Rectal smooth muscle tissue (tissue), 1 donor: ENCODE results near the gene SNCAIP.

Source experiments
- H3K27ac ChIP-seq: one replicate; pipeline ENCODE4 v1.7.0; 2013; ENCODE audit warnings: low read depth, low read length, inconsistent platforms
- H3K27me3 ChIP-seq: one replicate; pipeline ENCODE4 v1.7.0; 2013; ENCODE audit warnings: low read length; ENCODE audit not compliant: control insufficient read depth, insufficient read depth
- H3K36me3 ChIP-seq: one replicate; pipeline ENCODE4 v1.7.0; 2013; ENCODE audit warnings: low read length; ENCODE audit not compliant: control insufficient read depth, insufficient read depth
- H3K4me1 ChIP-seq: one replicate; pipeline ENCODE4 v1.7.0; 2013; ENCODE audit warnings: low read length; ENCODE audit not compliant: control insufficient read depth, insufficient read depth
- H3K4me3 ChIP-seq: one replicate; pipeline ENCODE4 v1.7.0; 2013; ENCODE audit warnings: low read length
- H3K9ac ChIP-seq: one replicate; pipeline ENCODE4 v1.7.0; 2013; ENCODE audit warnings: low read length

The SNCAIP gene

DNA sequence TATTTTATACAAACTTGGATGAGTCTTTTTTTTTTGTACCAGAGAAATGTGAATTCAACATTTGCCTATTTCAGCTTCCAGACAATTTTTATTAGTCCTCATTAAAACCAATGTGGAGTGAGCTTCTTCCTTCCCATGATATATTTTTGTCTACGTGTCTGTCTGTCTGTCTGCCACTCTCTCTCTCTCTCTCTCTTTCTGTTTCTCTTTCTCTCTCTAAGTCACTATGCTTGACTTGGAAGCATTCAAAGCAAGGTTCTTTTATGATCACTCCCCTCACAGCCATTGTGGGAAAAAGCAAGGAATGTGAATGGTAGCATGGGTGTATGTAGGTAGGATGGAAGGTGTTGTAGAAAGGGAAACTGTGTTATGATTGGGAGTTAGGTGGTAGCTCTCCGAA is 80.2 kb downstream of the SNCAIP start:
- H3K4me3 ChIP-seq: no peak overlapping the region
- no peaks in the 10 kb centered on the region for H3K27me3 ChIP-seq
- no peak overlapping the region for H3K27ac ChIP-seq
- no peaks in the 10 kb centered on the region for H3K36me3 ChIP-seq
- peaks cover 2% of the 10 kb centered on the region for H3K4me1 ChIP-seq
- H3K9ac ChIP-seq: no peak overlapping the region

DNA sequence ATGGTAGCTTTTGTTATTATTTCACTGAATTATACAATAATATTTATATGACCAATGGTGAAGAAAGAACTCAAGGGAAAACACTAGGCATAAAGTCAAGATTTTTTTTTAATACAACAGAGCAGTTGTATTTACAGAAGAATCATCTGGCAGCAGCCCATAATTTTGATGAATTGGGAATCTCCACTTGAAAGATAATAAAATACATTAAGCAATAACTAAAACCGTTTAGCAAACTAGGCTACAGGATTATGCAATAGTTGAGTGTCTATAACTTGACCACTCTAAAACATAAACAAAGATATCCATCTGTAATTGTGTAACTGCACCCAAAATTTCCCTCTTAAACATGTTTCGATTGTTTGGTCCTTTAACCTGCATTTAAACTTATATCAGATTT is 80.8 kb downstream of the SNCAIP start:
- Histone ChIP-seq H3K9ac (no peak overlapping the region), H3K4me1 (peaks cover 2% of the 10 kb centered on the region), H3K36me3 (no peaks in the 10 kb centered on the region), H3K4me3 (no peak overlapping the region), H3K27me3 (no peaks in the 10 kb centered on the region), H3K27ac (no peak overlapping the region)

GRCh38 chr5:122394284-122394930 is 82.4 kb downstream of the SNCAIP start:
- H3K9ac ChIP-seq: no peak overlapping the region
- H3K36me3 ChIP-seq: no peaks in the 10 kb centered on the region
- H3K4me1 ChIP-seq: peaks cover 2% of the 10 kb centered on the region
- H3K27ac ChIP-seq: peak overlapping the region; percentile 6
- H3K4me3 ChIP-seq: no peak overlapping the region
- H3K27me3 ChIP-seq: no peaks in the 10 kb centered on the region

DNA sequence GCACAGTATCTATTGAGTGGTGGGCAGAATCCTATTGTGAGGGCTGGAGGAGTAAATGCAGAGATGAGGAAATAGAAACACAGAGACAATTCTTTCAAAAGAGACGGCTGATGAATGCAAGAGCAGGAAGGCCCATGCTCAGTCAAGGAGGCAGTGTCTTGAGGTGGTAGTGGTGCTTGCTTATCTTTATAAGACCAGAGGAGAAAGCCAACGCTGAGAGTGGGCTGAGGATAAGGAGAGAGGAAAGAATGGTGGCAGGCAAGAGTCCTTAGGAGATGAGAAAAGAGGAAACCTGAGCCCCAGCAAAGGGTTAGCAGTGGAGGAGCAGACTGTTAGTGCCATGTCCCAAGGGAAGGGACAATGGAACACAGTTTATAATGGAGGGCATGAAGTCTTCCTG is 86.0 kb downstream of the SNCAIP start:
- Histone ChIP-seq H3K27me3 (no peaks in the 10 kb centered on the region), H3K4me3 (no peak overlapping the region), H3K9ac (no peak overlapping the region), H3K4me1 (peaks cover 2% of the 10 kb centered on the region), H3K27ac (no peak overlapping the region), H3K36me3 (no peaks in the 10 kb centered on the region)

DNA sequence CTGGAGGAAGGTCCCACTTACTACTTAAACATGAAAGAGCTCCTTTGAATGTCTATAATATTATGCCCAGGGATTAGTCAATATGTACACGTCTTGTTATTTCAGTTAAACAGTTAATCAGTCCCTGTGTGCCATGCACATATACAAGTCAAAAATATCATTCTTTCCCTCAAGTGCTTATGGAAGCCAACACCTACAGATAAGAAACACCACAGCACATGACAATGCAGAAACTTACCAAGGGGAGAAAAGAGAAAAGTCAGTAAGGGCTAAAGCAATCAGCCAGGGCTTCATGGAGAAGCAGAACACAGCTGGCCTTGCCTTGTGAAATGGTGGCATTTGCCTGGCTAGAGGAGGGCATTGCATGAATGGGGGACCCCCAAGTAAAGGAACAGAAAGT is 88.3 kb downstream of the SNCAIP start:
- Histone ChIP-seq H3K27ac (no peak overlapping the region), H3K4me3 (no peak overlapping the region), H3K27me3 (no peaks in the 10 kb centered on the region), H3K9ac (no peak overlapping the region), H3K36me3 (no peaks in the 10 kb centered on the region), H3K4me1 (no peaks in the 10 kb centered on the region)

DNA sequence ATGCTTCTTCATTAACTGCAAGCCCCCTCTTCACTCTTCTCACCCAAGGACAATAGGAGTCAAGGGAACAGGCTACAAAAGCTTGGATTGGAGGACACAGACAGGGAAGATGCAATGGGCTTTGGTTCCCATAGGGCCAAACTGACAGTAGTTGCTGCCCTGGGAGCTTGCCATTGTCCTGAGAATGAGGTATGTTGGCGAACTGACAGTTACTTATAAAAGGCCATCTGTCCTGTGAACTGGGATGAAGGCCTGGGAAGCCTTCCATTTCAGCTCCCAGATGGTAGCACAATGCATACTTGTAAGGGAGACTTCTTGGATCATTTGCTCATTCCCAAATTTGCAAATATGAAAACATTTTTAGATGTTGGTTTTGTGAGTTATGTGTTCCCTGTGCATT is 88.9 kb downstream of the SNCAIP start:
- no peaks in the 10 kb centered on the region for H3K4me1 ChIP-seq
- H3K9ac ChIP-seq: no peak overlapping the region
- no peaks in the 10 kb centered on the region for H3K36me3 ChIP-seq
- no peaks in the 10 kb centered on the region for H3K27me3 ChIP-seq
- no peak overlapping the region for H3K4me3 ChIP-seq
- H3K27ac ChIP-seq: no peak overlapping the region

DNA sequence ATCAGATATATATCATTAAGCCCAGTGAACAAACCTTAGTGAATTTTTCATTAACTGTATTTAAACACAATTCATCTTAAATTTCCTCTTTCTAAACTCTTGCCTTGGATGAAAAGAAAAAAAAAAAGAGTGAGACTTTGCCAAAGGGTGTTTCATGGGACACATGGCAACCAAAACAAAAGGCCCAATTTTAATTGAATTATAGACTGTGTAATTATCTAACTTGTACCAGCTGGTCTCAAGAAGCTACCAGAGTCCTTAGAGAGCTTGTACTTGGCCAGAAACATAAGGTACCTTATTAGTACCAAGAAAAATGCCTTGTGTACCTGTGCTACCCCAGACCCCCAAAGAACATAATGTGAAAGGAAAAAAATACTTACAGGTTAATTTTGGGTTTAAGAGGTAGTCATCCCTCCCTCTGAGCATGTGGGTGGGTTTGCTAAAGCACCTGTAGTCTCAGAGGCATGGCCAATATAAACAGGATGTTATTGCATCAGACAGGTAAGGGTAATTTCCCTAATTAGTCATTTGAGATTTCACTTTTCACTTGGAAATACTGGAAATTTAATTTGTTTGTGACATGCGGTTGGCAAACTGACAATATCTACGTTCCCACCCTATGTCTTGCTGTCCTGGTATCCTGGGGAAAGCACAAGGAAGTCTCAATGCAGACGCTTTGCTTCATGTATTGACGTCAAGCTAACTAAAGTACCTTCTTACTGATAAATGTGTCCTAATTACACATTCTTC is 90.1 kb downstream of the SNCAIP start:
- no peaks in the 10 kb centered on the region for H3K4me1 ChIP-seq
- H3K27me3 ChIP-seq: no peaks in the 10 kb centered on the region
- no peak overlapping the region for H3K4me3 ChIP-seq
- H3K9ac ChIP-seq: no peak overlapping the region
- H3K27ac ChIP-seq: no peak overlapping the region
- no peaks in the 10 kb centered on the region for H3K36me3 ChIP-seq

- Histone ChIP-seq H3K4me3 (no peak overlapping the region), H3K4me1 (no peaks in the 10 kb centered on the region), H3K27me3 (no peaks in the 10 kb centered on the region), H3K9ac (no peak overlapping the region), H3K27ac (no peak overlapping the region), H3K36me3 (no peaks in the 10 kb centered on the region)
These were observed 91.1 kb downstream of the SNCAIP start for GRCh38 chr5:122402955-122403685.

DNA sequence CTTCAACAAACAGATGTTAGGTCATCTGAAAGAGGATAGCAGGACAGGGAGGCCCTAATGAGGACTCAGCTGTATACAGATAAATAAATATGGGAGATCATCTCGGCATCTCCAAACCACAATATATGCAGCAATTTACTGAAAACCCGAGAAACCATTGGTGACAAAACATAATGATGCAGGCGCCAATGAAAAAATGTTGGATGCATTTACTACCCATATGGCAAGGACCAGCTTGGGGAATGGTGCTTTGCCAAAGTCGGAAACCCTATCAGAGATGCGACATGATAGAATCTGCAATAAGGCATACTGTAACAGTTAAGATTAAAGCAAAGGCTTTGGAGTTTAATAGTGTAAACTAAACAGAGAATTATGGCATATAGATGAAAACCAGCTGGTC is 92.0 kb downstream of the SNCAIP start:
- H3K36me3 ChIP-seq: no peaks in the 10 kb centered on the region
- H3K9ac ChIP-seq: no peak overlapping the region
- H3K4me1 ChIP-seq: no peaks in the 10 kb centered on the region
- H3K27me3 ChIP-seq: no peaks in the 10 kb centered on the region
- H3K4me3 ChIP-seq: no peak overlapping the region
- H3K27ac ChIP-seq: no peak overlapping the region

DNA sequence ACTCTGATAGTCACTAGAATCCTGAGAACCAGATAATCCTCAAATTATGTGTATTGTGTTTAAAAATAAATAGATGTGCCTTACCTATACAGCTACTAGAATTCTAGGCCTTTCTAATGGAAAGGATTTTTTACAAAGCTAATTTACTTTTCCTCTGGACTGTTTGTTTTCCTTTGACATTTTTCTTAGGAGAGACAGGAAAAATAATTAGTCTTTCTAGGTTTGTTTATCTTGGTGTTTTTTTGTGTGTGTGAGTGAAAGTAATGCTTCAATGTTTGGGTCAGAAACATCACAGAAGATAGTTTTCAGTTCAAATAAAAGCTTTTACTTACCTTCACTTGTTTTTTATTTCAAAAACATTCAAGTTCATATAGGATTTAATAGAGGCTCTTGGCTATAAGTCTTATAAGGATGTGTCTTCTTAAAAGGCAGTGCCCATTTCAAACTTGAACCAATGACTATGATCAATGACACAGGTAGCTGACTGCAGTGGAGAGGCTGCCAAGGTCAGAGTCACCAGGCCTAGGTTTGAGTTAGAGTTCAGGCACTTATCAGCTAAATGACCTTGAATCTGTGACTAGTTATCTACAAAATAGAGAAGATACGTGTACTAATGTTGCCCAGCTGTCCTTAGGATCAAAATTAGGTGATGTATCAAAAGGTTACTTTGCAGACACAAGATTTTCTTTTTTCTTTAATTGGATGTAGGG is 92.8 kb downstream of the SNCAIP start:
- H3K27me3 ChIP-seq: no peaks in the 10 kb centered on the region
- H3K4me3 ChIP-seq: no peak overlapping the region
- H3K27ac ChIP-seq: no peak overlapping the region

GRCh38 chr5:122405751-122406150 is 93.7 kb downstream of the SNCAIP start:
- Histone ChIP-seq H3K36me3 (no peaks in the 10 kb centered on the region), H3K9ac (no peak overlapping the region), H3K4me3 (no peak overlapping the region), H3K27me3 (no peaks in the 10 kb centered on the region), H3K27ac (no peak overlapping the region), H3K4me1 (no peaks in the 10 kb centered on the region)

More for the DNA sequence above, 92.8 kb downstream of the SNCAIP start:
- Histone ChIP-seq H3K9ac (no peak overlapping the region), H3K4me1 (no peaks in the 10 kb centered on the region), H3K36me3 (no peaks in the 10 kb centered on the region)

DNA sequence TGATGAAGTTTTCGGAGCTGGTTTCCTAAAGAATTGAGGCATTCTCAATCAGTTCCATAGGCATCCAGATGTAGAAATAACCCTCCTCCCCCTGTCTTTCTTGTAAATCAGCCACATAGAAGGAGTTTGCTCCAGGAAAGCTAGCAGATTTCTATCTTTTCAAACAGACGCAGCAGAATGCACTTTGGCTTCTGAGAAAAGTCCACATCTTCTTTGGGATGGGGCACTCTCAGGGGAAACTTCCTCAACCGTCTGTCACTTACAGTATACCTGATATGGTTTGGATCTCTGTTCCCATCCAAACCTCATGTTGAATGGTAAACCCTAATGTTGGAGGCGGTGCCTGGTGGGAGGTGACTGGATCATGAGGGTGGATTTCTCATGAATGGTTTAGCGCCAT is 94.1 kb downstream of the SNCAIP start:
- H3K27ac ChIP-seq: no peak overlapping the region
- H3K4me1 ChIP-seq: no peaks in the 10 kb centered on the region
- no peaks in the 10 kb centered on the region for H3K36me3 ChIP-seq
- H3K4me3 ChIP-seq: no peak overlapping the region
- no peaks in the 10 kb centered on the region for H3K27me3 ChIP-seq
- H3K9ac ChIP-seq: no peak overlapping the region
